Bronchial epithelial cell (primary cell): ENCODE data around the gene FKBP6. TPM values are rescaled to one million over a fixed set of nuclear protein-coding genes. Genes with fewer than 3 reads are reported as not detected.

Experiments used
- DNase-seq: peaks from one replicate; pipeline ENCODE4 v3.0.0-alpha.2; 2010; ENCODE audit warnings: low read depth
- FAIRE-seq: peaks from 2 replicates; lab custom pipeline; 2011; peaks lifted over from hg19 to GRCh38; lab: Jason Lieb, UNC
- H3K27me3 ChIP-seq: 2 replicates; pipeline ENCODE4 v1.5.1; 2011; ENCODE audit warnings: low read length; ENCODE audit not compliant: control insufficient read depth, insufficient read depth
- H3K36me3 ChIP-seq: 2 replicates; pipeline ENCODE4 v1.5.1; 2011; ENCODE audit warnings: low read length; ENCODE audit not compliant: control insufficient read depth, insufficient read depth
- H3K4me3 ChIP-seq: 2 replicates; pipeline ENCODE4 v1.5.1; 2011; ENCODE audit warnings: mild to moderate bottlenecking, low read depth, low read length, control low read depth
- total RNA-seq: library from RNA; depleted of rRNA; stranded (reverse); fragments of >200 nt; gene quantifications from 2 replicates; pipeline ENCODE4 v1.2.1, GENCODE V29; 2014
- TF ChIP-seq, protein P1 (sequence below): IDR thresholded peaks from 2 replicates; pipeline ENCODE4 v1.5.1; 2011; ENCODE audit warnings: mild to moderate bottlenecking, moderate library complexity, low read length, control low read depth, inconsistent platforms; ENCODE audit not compliant: insufficient read depth, severe bottlenecking

FKBP6 gene
- total RNA-seq, 1 donor from 2014 or later: not detected

DNA sequence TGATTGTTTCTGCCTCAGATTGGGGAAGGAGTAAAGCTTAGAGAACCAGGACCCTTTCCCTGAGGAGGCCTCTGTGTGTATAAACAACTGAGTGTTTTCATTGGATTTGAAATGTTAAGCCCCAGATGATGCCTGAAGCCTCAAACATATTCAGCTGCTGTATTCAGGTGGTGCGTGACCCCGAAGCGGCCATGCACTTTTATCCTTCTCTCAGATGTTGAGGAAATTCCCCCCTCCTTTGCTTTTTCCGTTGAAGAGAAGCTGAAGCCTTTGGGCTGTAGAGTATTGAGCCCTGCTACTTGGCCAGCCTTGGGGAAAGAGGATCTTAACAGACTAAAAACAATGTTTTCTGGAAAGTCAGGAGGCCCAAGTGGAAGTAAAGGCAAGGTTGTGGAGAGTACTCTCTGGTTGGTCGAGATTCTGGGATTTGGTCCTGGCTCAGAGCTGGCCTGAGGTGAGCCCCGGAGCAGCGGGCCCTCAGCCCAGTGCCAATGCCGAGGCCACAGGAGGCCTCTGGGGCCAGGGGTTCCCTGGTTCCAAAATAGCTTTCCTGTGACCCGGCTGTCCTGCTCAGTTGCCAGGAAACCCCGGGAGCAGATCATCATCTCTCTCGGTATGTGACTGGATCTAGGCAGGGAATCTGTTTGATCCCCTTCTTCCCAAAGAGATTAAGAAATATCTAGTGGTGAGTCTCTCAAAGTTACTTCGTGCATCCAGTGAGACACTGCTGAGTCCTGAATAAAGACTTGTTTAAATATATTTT, 22.5 kb downstream of the FKBP6 start:
- no peaks in the 10 kb centered on the region for H3K27me3 ChIP-seq
- TF ChIP-seq, protein P1, sequence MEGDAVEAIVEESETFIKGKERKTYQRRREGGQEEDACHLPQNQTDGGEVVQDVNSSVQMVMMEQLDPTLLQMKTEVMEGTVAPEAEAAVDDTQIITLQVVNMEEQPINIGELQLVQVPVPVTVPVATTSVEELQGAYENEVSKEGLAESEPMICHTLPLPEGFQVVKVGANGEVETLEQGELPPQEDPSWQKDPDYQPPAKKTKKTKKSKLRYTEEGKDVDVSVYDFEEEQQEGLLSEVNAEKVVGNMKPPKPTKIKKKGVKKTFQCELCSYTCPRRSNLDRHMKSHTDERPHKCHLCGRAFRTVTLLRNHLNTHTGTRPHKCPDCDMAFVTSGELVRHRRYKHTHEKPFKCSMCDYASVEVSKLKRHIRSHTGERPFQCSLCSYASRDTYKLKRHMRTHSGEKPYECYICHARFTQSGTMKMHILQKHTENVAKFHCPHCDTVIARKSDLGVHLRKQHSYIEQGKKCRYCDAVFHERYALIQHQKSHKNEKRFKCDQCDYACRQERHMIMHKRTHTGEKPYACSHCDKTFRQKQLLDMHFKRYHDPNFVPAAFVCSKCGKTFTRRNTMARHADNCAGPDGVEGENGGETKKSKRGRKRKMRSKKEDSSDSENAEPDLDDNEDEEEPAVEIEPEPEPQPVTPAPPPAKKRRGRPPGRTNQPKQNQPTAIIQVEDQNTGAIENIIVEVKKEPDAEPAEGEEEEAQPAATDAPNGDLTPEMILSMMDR: no peak
- no peak overlapping the region for H3K4me3 ChIP-seq
- DNase-seq: no peak
- no peak for FAIRE-seq
- H3K36me3 ChIP-seq: no peaks in the 10 kb centered on the region

DNA sequence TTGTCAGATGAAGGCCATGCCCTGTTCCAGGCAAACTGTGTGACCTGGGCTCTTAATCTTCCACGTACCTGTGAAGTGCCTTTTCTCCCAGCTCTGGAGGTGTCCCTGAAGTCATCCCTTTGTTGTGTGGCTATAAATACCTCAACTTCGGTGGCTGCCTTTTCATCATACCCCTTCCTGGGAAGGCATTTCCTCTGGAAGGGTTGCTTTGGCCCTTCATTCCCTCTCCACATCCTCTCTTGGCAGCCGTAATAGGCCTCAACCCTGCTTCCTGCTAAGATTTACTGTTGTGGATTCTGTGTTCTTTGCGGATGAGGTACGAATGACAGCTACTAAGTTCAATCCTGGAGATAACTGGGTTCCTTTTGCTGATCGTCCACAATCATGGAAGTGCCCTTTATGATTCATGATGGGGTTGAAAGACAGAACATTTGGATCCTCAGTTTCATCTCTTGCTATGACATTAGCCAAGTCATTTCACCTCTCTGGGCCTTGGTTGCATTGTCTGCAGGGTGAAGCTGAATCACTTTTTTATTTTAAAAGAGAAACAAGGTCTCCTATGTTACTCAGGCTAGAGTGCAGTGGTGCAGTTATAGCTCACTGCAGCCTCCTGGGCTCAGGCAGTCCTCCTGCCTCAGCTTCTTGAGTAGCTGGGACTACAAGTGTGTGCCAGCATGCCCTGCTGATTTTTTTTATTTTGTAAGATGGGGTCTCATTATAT, 23.6 kb downstream of the FKBP6 start:
- DNase-seq: no peak
- Histone ChIP-seq H3K27me3 (no peaks in the 10 kb centered on the region), H3K36me3 (no peaks in the 10 kb centered on the region), H3K4me3 (no peak overlapping the region)
- no peak for FAIRE-seq
- TF ChIP-seq, protein P1: no peak

DNA sequence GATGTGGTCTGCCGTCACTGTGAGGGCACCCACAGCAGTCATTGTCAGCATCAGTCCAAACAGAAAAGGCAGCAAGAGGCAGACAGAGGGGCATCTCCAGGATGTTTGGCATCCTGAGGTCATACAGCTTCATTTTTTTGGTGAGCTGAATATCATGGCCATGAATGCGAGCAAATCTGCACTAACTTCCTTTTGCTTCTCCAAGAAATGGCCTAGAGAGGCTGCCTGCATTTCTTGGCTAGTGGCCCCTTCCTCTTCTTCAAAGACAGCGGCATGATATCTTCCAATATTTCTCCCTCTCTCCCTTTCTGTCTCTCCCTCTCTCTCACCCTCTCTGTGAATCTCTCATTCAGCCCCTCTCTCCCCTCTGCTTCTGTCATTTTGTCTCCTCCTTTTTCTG, 24.8 kb downstream of the FKBP6 start:
- H3K4me3 ChIP-seq: no peak overlapping the region
- H3K27me3 ChIP-seq: peaks cover 3% of the 10 kb centered on the region
- no peak for DNase-seq
- TF ChIP-seq, protein P1: no peak
- FAIRE-seq: no peak
- no peaks in the 10 kb centered on the region for H3K36me3 ChIP-seq

DNA sequence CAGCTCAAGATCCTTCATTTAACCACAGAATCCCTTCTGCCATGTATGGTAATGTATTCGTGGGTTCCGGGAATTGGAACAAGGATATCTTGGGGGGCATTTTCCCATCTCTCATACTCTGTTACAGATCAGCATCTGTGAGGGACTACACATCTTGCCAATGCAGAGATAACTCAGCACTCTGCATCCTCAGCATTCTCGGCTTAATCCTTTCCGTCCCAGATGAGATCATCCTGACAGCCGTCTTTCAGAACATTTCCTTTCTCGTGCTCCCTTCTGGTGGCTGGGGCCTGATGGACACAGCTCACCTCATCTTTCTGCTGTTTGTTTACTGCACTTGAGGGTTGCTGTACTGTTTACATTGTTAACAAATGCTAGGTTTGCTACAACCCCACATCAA, 25.3 kb downstream of the FKBP6 start:
- Histone ChIP-seq H3K36me3 (no peaks in the 10 kb centered on the region), H3K4me3 (no peak overlapping the region), H3K27me3 (peaks cover 4% of the 10 kb centered on the region)
- FAIRE-seq: no peak
- DNase-seq: no peak
- TF ChIP-seq, protein P1: no peak

DNA sequence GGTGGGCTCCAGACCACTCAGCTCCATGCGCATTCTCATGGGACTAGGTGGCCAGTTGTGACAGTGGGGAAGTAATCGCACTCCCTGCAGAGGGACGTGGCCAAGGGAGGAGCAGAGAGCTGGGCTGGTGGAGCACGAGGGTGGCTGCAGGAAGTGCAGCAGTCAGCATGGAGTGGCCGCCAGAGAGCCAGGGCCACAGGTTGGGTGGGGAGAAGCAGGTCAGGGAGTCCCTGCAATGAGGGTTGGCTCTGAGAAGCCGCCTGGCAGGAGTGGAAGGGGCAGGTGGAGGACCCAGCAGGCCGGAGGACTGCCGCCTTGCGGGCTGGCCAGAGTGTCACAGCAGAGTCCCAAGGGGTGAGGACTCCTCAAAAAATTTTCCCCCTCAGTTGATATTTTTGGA, 26.2 kb downstream of the FKBP6 start:
- FAIRE-seq (no peak), DNase-seq (no peak)
- TF ChIP-seq, protein P1: no peak
- H3K27me3 ChIP-seq: peaks cover 4% of the 10 kb centered on the region
- no peak overlapping the region for H3K4me3 ChIP-seq
- no peaks in the 10 kb centered on the region for H3K36me3 ChIP-seq
